Activated CD4-positive, CD25-positive, alpha-beta regulatory T cell treated with anti-CD3 and anti-CD28 coated beads, Interleukin-2, amount 50 U/mL, for 72 hours (primary cell): ENCODE results near the gene NCBP3.

Experiments used
- DNase-seq: peaks from one replicate; pipeline ENCODE4 v3.0.0; 2021

The NCBP3 gene, protein sequence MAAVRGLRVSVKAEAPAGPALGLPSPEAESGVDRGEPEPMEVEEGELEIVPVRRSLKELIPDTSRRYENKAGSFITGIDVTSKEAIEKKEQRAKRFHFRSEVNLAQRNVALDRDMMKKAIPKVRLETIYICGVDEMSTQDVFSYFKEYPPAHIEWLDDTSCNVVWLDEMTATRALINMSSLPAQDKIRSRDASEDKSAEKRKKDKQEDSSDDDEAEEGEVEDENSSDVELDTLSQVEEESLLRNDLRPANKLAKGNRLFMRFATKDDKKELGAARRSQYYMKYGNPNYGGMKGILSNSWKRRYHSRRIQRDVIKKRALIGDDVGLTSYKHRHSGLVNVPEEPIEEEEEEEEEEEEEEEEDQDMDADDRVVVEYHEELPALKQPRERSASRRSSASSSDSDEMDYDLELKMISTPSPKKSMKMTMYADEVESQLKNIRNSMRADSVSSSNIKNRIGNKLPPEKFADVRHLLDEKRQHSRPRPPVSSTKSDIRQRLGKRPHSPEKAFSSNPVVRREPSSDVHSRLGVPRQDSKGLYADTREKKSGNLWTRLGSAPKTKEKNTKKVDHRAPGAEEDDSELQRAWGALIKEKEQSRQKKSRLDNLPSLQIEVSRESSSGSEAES

GRCh38 chr17:3845621-3846436, at the start of gene NCBP3:
Gene NCBP3 (minus strand): TSS chr17:3846246. CDS start chr17:3846223, 23 bp downstream.
- peak; percentile 93 for DNase-seq

DNA sequence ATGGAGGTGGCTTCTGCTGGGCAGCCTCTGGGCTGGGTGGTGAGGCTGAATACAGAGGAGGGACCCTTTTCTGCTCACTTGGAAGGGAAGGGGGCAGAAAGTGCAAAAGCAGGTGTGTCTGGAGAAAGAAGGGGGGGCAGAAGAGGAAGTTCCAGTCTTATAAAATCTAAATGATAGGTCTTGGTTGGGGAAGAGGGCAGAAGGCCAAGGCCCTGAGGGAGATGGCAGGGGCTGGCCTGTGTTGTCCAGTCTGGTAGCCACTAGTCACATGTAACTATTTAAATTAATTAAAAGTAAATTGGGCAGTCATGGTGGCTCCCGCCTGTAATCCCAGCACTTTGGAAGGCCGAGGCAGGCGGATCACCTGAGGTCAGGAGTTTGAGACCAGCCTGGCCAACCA, 49.3 kb upstream of the NCBP3 start:
- DNase-seq: no peak

- DNase-seq: no peak
Measured at GRCh38 chr17:3894911-3895343, 48.9 kb upstream of the NCBP3 start.

GRCh38 chr17:3894188-3894587, 48.1 kb upstream of the NCBP3 start:
- no peak for DNase-seq

DNA sequence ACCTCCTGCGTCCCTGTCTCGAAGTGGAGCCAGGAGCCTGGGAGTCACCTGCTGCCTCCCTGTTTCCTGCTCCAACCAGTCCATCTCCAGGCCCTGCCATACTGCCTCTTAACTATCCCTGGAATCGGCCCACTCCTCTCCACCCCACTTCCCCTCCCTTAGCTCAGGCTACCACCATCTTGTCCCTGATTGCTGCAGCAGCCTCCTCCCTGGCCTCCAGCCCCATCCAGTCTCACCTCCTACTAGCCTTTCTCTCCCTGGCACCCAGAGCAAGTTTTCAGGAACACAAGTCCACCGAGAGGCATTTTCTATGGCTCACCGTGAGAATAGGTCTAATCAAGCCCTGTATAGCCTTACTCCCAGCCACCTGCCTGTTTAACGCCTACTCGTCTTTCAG, 47.7 kb upstream of the NCBP3 start:
- no peak for DNase-seq

GRCh38 chr17:3893003-3893719, 47.1 kb upstream of the NCBP3 start, which contains the start of gene CAMKK1:
Gene CAMKK1 (minus strand): TSS chr17:3893053. CDS start chr17:3885687, 7,366 bp downstream.
- peak; percentile 93 for DNase-seq

- DNase-seq: peak; percentile 60
Measured at GRCh38 chr17:3892095-3892998, 46.3 kb upstream of the NCBP3 start.

- no peak for DNase-seq
Measured at GRCh38 chr17:3891626-3892094, 45.6 kb upstream of the NCBP3 start.

GRCh38 chr17:3890878-3891219, 44.8 kb upstream of the NCBP3 start:
- no peak for DNase-seq

GRCh38 chr17:3890082-3890877, 44.2 kb upstream of the NCBP3 start:
- DNase-seq: no peak

- DNase-seq: no peak
Measured at GRCh38 chr17:3889325-3890012, 43.4 kb upstream of the NCBP3 start.

GRCh38 chr17:3888343-3889171, 42.5 kb upstream of the NCBP3 start:
- no peak for DNase-seq

GRCh38 chr17:3887804-3888203, 41.8 kb upstream of the NCBP3 start:
- no peak for DNase-seq

DNA sequence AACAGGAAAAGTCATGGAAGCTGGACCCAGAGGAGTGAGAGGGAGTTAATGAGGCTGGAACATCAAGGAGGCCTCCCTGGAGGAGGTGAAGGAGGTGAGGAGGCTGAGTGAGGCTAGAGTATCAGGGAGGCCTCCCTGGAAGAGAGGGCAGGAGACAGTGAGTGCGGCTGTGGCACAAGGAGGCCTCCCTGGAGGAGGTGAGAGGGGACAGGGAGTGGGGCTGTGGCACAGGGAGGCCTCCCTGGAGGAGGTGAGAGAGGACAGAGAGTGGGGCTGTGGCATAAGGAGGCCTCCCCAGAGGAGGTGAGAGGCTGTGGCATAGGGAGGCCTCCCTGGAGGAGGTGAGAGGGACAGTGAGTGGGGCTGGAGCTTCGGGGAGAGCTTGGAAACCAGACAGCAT, 41.3 kb upstream of the NCBP3 start:
- DNase-seq: no peak

- DNase-seq: no peak
Measured at GRCh38 chr17:3886776-3887175, 40.7 kb upstream of the NCBP3 start.

GRCh38 chr17:3885970-3886369, 39.9 kb upstream of the NCBP3 start:
- DNase-seq: no peak

DNA sequence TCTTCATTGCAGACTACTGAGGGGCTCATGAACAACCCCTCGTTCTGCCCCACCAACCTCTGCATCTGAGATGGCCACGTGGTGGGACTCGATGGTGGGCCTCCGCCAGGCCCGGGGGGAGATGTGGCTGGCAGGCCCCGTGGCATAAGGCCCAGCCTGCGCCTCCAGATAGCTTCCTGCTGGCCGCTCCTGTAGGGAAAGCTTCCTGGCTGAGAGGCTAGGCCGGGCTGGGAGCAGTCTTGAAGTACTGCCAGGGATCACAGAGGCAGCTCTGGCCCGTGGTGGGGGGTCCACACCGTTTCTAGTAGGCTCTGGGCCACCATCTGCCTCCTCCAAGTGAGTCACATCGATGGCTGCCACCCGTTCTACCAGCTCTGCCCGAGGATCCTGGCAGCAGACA, 39.2 kb upstream of the NCBP3 start:
- DNase-seq: no peak

DNA sequence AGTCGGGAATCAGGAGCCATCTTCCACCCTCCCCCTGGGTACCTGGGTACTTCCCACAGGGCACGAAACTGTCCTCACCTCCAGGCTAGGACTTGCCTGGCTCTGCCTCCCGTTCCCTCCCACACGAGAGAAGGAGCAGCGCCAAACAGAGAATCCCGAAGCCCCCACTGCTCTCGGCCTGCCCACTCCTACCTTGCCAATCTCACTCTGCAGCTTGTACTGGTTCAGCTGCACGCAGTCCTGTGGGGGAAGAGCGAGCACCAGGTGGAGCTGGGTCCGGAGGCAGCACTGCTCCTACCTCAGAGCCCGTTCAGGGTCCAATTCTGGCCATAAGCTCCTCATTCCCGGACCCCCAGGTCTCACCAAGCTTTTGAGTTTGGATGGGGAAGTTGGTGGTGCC, 38.1 kb upstream of the NCBP3 start:
- no peak for DNase-seq

DNA sequence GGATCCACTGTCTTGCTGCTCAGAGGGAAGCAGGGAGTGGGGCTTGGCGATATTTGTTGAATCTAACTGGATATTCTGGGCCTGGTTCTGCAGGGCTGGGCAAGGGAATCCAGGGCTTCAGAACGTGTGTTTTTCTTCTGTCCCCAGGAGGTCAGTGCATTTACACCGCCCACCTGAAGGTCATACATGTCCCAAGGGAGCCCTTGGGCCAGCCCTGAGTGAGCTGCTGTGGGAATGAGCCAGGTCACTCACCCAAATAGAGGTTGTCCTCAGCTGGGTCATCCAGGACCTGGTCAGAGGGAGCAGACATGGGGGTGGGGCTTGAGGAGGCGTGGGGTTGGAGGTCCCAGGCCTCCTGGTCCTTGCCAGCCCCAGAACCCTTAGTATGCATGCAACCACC, 36.2 kb upstream of the NCBP3 start:
- no peak for DNase-seq
